Trophoblast cell (in vitro differentiated cells and primary cell): Measurements from ENCODE around the gene MYEOV. TPM values are rescaled to one million over a fixed set of nuclear protein-coding genes. Genes with fewer than 3 reads are reported as not detected.
A peak's percentile ranks its signal among the peaks of the same experiment; 100 is the strongest.

Experiments used
- DNase-seq, 2 donors: peaks; one replicate each; pipeline ENCODE4 v3.0.0-alpha.2; 2016
- H2AFZ ChIP-seq: 2 replicates; pipeline ENCODE4 v1.6.1; 2013; ENCODE audit warnings: low read length, moderate library complexity, mild to moderate bottlenecking; ENCODE audit not compliant: insufficient read depth, poor library complexity
- H2AK5ac ChIP-seq: 2 replicates; pipeline ENCODE4 v1.6.1; 2013; ENCODE audit warnings: mild to moderate bottlenecking, low read length
- H2BK120ac ChIP-seq: 2 replicates; pipeline ENCODE4 v1.6.1; 2013; ENCODE audit warnings: low read length, mild to moderate bottlenecking, moderate library complexity; ENCODE audit not compliant: insufficient read depth, poor library complexity
- H2BK12ac ChIP-seq: 2 replicates; pipeline ENCODE4 v1.6.1; 2013; ENCODE audit warnings: mild to moderate bottlenecking, low read length, moderate library complexity
- H2BK5ac ChIP-seq: 2 replicates; pipeline ENCODE4 v1.6.1; 2013; ENCODE audit warnings: low read length, low read depth, moderate library complexity, mild to moderate bottlenecking; ENCODE audit not compliant: poor library complexity
- H3K14ac ChIP-seq: 2 replicates; pipeline ENCODE4 v1.6.1; 2013; ENCODE audit warnings: mild to moderate bottlenecking, low read length
- H3K18ac ChIP-seq: 2 replicates; pipeline ENCODE4 v1.6.1; 2013; ENCODE audit warnings: mild to moderate bottlenecking, low read length
- H3K23ac ChIP-seq: 2 replicates; pipeline ENCODE4 v1.6.1; 2013; ENCODE audit warnings: low read length
- H3K27ac ChIP-seq: 2 replicates; pipeline ENCODE4 v1.5.1; 2013; ENCODE audit warnings: low read depth, mild to moderate bottlenecking, inconsistent platforms, low read length, moderate library complexity
- H3K27me3 ChIP-seq: 2 replicates; pipeline ENCODE4 v1.6.1; 2013; ENCODE audit warnings: inconsistent platforms, mild to moderate bottlenecking, low read length, moderate library complexity; ENCODE audit not compliant: insufficient read depth
- H3K36me3 ChIP-seq, 2 experiments: 1 replicate in 1 of 2; 2 replicates in 1 of 2; pipeline ENCODE4 v1.6.1; 2013; ENCODE audit warnings: low read length in 2 of 2, mild to moderate bottlenecking in 2 of 2, moderate library complexity in 1 of 2; ENCODE audit not compliant: insufficient read depth in 2 of 2, control insufficient read depth in 1 of 2
- H3K4ac ChIP-seq: 2 replicates; pipeline ENCODE4 v1.6.1; 2013; ENCODE audit warnings: low read depth, mild to moderate bottlenecking, low read length, moderate library complexity
- H3K4me1 ChIP-seq, 2 experiments: 1 replicate in 1 of 2; 2 replicates in 1 of 2; pipeline ENCODE4 v1.6.1; 2013; ENCODE audit warnings: low read length in 2 of 2, mild to moderate bottlenecking in 2 of 2, moderate library complexity in 1 of 2; ENCODE audit not compliant: insufficient read depth in 2 of 2, control insufficient read depth in 1 of 2
- H3K4me2 ChIP-seq: 2 replicates; pipeline ENCODE4 v1.6.1; 2013; ENCODE audit warnings: inconsistent platforms, mild to moderate bottlenecking, low read length, moderate library complexity
- H3K4me3 ChIP-seq: 2 replicates; pipeline ENCODE4 v1.5.1; 2013; ENCODE audit warnings: mild to moderate bottlenecking, low read depth, low read length, inconsistent platforms
- H3K79me1 ChIP-seq: one replicate; pipeline ENCODE4 v1.6.1; 2013; ENCODE audit warnings: low read length
- H3K79me2 ChIP-seq: 2 replicates; pipeline ENCODE4 v1.6.1; 2013; ENCODE audit warnings: low read length, mild to moderate bottlenecking; ENCODE audit not compliant: control insufficient read depth, insufficient read depth, poor library complexity
- H3K9ac ChIP-seq: 2 replicates; pipeline ENCODE4 v1.6.1; 2013; ENCODE audit warnings: mild to moderate bottlenecking, low read length
- H3K9me3 ChIP-seq: 2 replicates; pipeline ENCODE4 v1.6.1; 2013; ENCODE audit warnings: low read depth, mild to moderate bottlenecking, control low read depth, inconsistent platforms, low read length; ENCODE audit not compliant: insufficient read depth
- H4K12ac ChIP-seq: 2 replicates; pipeline ENCODE4 v1.6.1; 2013; ENCODE audit warnings: low read depth, mild to moderate bottlenecking, low read length, moderate library complexity
- H4K8ac ChIP-seq: 2 replicates; pipeline ENCODE4 v1.6.1; 2013; ENCODE audit warnings: low read depth, mild to moderate bottlenecking, low read length, moderate library complexity
- H4K91ac ChIP-seq: one replicate; pipeline ENCODE4 v1.6.1; 2013; ENCODE audit warnings: low read depth, mild to moderate bottlenecking, low read length, moderate library complexity
- WGBS: extraction: QIAGEN DNeasy Blood & Tissue Kit; methylation state at CpG from one replicate; pipeline ENCODE4 v1.1.7; 2013; ENCODE audit warnings: missing lambda C conversion rate; ENCODE audit not compliant: insufficient read length, insufficient coverage; ENCODE audit errors: extremely low coverage; 5-methylcytosine and 5-hydroxymethylcytosine counted together
- polyA plus RNA-seq: library from polyadenylated mRNA; stranded (reverse); fragments of 200-250 nt; gene quantifications from 2 replicates; pipeline ENCODE4 v1.2.3, GENCODE V29; 2013

MYEOV gene
- polyA plus RNA-seq: 0.05 and 0.11 TPM in 2 replicates

DNA sequence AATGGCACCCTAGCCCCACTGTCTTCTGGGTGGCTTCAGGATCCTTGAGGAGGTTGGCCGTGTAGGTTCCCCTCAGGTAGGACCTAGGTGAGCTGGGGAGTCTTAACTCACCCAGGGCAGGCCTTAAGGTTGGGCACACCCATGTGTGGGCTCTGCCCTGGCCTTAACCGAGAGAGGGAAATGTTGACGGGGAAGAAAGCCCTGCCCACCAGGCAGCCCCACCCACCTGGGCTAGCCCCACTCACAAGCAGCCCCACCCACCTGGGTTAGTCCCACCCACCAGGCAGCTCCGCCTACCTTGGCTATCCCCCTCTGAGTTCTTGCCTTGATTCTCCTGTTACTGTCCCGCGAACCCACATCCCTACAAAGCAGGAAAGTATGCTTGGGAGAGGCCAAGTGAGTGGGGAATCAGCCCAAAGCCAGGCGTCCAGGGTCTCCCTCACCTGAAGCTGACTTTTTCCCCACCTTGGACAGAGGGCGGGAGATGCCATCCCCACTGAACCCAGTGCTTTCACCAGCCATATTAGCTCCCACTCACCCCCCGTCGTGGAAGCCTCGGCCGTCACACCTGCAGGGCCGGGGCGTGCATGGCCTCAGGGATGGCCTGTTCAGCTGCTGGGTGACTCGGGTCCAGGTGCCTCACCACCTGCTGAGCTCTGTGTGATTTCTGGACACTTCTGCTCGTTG is at the start of gene MYEOV:
MYEOV (plus strand) TSS at position 337 of the 687 bp plus-strand sequence. CDS start 1,200 bp downstream, outside the sequence.
- no peak within 1 kb of the TSS for H4K12ac ChIP-seq
- peaks cover 2% of the 10 kb centered on the region for H3K79me2 ChIP-seq
- H2BK5ac ChIP-seq: no peak within 1 kb of the TSS
- DNase-seq: peak; percentile 58 to 59
- H3K9ac ChIP-seq: no peak within 1 kb of the TSS
- no peak within 1 kb of the TSS for H2BK12ac ChIP-seq
- peaks cover 19% of the 10 kb centered on the region for H3K79me1 ChIP-seq
- no peak within 1 kb of the TSS for H2AFZ ChIP-seq
- no peak within 1 kb of the TSS for H2BK120ac ChIP-seq
- no peak within 1 kb of the TSS for H4K8ac ChIP-seq
- peaks cover 7% of the 10 kb centered on the region for H3K9me3 ChIP-seq
- H3K4me2 ChIP-seq: no peak within 1 kb of the TSS
- H3K4me1 ChIP-seq: peaks cover 19 to 22% of the 10 kb centered on the region in 2 experiments
- H4K91ac ChIP-seq: no peak within 1 kb of the TSS
- no peak within 1 kb of the TSS for H3K4ac ChIP-seq
- H3K18ac ChIP-seq: no peak within 1 kb of the TSS
- H3K4me3 ChIP-seq: no peak within 1 kb of the TSS
- WGBS: no CpG with 5 or more reads among the region's 16 CpGs
- H3K14ac ChIP-seq: no peak within 1 kb of the TSS
- no peak within 1 kb of the TSS for H2AK5ac ChIP-seq
- no peaks in the 10 kb centered on the region for H3K36me3 ChIP-seq
- peak within 1 kb of the TSS; percentile 29 for H3K23ac ChIP-seq
- H3K27me3 ChIP-seq: no peaks in the 10 kb centered on the region
- H3K27ac ChIP-seq: no peak within 1 kb of the TSS

DNA sequence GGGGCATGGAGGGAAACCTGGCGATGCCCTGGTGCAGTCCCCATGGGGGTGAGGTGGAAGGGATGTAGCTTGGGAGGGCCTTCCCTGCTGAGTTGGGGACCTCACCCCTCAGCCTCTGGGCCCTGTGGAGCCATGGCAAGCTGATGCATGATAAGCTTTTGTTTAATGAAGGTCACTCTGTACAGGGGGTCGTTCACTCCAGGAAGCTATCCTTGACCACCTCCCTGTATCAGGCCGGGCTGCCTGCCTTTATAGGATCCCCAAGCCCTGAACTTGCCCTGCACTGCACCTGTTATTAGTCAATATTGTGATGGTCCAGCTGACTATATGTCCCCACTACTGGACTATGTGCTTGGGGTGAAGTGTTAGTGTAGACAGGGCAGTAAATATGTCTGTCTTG is 49.7 kb upstream of the MYEOV start:
- Histone ChIP-seq H3K4me3 (no peak overlapping the region), H3K36me3 (no peaks in the 10 kb centered on the region), H3K4me1 (peaks cover under 1% of the 10 kb centered on the region in 2 experiments), H3K18ac (no peak overlapping the region), H3K4ac (no peak overlapping the region), H2BK120ac (no peak overlapping the region), H3K14ac (no peak overlapping the region), H3K4me2 (no peak overlapping the region), H2AFZ (no peak overlapping the region), H4K91ac (no peak overlapping the region), H3K27ac (no peak overlapping the region), H4K8ac (no peak overlapping the region), H4K12ac (no peak overlapping the region), H3K27me3 (no peaks in the 10 kb centered on the region), H2BK12ac (no peak overlapping the region), H3K79me2 (no peaks in the 10 kb centered on the region), H2AK5ac (no peak overlapping the region), H3K9ac (no peak overlapping the region), H3K79me1 (no peaks in the 10 kb centered on the region), H3K9me3 (peaks cover 4% of the 10 kb centered on the region), H3K23ac (no peak overlapping the region), H2BK5ac (no peak overlapping the region)
- no CpG with 5 or more reads among the region's 3 CpGs for WGBS
- DNase-seq: no peak

DNA sequence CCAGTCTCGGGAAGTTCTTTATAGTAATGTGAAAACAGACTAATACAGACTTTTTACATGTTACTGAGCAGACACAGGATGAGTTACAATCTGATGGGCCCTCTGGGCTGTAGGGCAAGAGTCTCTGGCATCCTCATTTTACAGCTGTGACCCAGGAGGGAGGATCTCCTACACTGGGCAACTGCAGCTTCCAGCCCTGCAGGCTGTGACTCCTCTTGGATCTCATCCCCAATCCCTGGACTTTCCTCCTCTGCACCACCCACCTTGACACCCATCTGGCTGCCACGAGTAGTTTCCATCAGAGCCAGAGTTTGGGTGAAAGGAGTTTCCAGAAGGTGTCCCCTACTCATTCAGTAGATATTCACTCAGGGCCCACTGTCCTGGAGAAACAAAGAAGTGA is 48.9 kb upstream of the MYEOV start:
- no peak overlapping the region for H4K8ac ChIP-seq
- H2BK12ac ChIP-seq: no peak overlapping the region
- no peak overlapping the region for H3K4ac ChIP-seq
- no peak overlapping the region for H3K4me2 ChIP-seq
- no peaks in the 10 kb centered on the region for H3K79me1 ChIP-seq
- no peak overlapping the region for H3K4me3 ChIP-seq
- no peak overlapping the region for H3K18ac ChIP-seq
- H4K12ac ChIP-seq: no peak overlapping the region
- H3K14ac ChIP-seq: no peak overlapping the region
- H3K4me1 ChIP-seq: peaks cover 6 to 7% of the 10 kb centered on the region in 2 experiments
- H3K9ac ChIP-seq: no peak overlapping the region
- no peaks in the 10 kb centered on the region for H3K79me2 ChIP-seq
- no peak overlapping the region for H3K23ac ChIP-seq
- DNase-seq: no peak
- no peak overlapping the region for H2AK5ac ChIP-seq
- no peak overlapping the region for H3K27ac ChIP-seq
- no peak overlapping the region for H2BK5ac ChIP-seq
- no peak overlapping the region for H2AFZ ChIP-seq
- H3K27me3 ChIP-seq: no peaks in the 10 kb centered on the region
- H2BK120ac ChIP-seq: no peak overlapping the region
- peaks cover 4% of the 10 kb centered on the region for H3K9me3 ChIP-seq
- H3K36me3 ChIP-seq: no peaks in the 10 kb centered on the region
- H4K91ac ChIP-seq: no peak overlapping the region
- no CpG with 5 or more reads among the region's 2 CpGs for WGBS

DNA sequence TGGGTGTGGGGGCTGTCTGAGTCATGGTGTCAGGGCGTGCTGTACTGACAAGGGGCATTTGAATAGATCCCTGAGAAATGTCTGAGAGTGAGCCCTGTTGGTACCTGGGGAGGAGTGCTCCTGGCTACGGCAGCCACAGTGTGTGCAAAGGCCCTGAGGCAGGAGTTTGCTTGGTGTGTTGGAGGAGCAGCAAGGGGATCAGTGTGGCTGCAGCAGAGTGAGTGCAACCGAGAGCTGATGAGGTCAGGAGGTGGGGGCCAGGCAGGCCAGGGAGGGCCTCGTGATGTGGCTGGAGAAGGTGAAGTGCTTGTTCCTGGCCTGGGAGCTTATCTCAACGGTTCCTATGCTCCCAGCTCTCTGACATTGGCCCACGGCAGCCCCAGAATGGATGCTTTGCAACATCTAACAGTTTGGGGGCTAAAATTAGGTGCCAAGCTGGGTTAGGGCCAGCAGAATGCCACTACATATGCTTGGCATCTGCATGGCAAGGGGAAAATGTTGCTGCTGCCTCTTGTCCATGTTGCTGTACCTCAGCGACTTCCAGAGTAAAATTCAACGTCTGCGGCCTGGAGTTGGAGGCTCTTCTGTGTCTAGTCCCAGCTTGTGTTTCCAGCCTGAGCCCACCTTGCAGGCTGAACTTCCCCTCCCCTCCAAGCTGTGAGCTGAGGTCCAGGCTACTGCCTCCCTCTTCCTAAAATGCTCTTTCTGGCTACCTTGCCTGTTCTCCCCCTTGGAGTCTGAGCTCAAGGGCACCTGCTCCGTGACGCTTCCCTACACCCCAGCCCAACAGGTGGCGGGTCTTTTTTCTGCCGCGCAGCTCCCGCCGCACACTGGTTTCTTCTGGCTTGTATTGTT is 48.2 kb upstream of the MYEOV start:
- H3K4me2 ChIP-seq: no peak overlapping the region
- peaks cover 6 to 9% of the 10 kb centered on the region in 2 experiments for H3K4me1 ChIP-seq
- H3K9ac ChIP-seq: no peak overlapping the region
- H2BK120ac ChIP-seq: no peak overlapping the region
- no peak overlapping the region for H2AK5ac ChIP-seq
- no peak overlapping the region for H4K12ac ChIP-seq
- WGBS: no CpG with 5 or more reads among the region's 16 CpGs
- no peaks in the 10 kb centered on the region for H3K27me3 ChIP-seq
- H3K36me3 ChIP-seq: no peaks in the 10 kb centered on the region
- H3K23ac ChIP-seq: no peak overlapping the region
- no peak overlapping the region for H2BK12ac ChIP-seq
- H3K4me3 ChIP-seq: no peak overlapping the region
- H3K79me1 ChIP-seq: no peaks in the 10 kb centered on the region
- no peak overlapping the region for H2AFZ ChIP-seq
- no peak overlapping the region for H3K14ac ChIP-seq
- H3K79me2 ChIP-seq: no peaks in the 10 kb centered on the region
- DNase-seq: no peak
- no peak overlapping the region for H3K27ac ChIP-seq
- H3K4ac ChIP-seq: no peak overlapping the region
- no peak overlapping the region for H2BK5ac ChIP-seq
- peaks cover 4% of the 10 kb centered on the region for H3K9me3 ChIP-seq
- no peak overlapping the region for H4K91ac ChIP-seq
- H3K18ac ChIP-seq: no peak overlapping the region
- no peak overlapping the region for H4K8ac ChIP-seq
